ENCODE results near the gene IL16. TPM values are rescaled to one million over a fixed set of nuclear protein-coding genes. Genes with fewer than 3 reads are reported as not detected.
"Not testable (repeated sequence)": the region's sequence is repeated elsewhere in the genome, so short reads cannot be mapped to it uniquely, and the experiment has no call there.

Gene IL16
- total and polyA plus RNA-seq, 4 donors, result 4.3 to 6.6 (median 5.1) TPM

DNA sequence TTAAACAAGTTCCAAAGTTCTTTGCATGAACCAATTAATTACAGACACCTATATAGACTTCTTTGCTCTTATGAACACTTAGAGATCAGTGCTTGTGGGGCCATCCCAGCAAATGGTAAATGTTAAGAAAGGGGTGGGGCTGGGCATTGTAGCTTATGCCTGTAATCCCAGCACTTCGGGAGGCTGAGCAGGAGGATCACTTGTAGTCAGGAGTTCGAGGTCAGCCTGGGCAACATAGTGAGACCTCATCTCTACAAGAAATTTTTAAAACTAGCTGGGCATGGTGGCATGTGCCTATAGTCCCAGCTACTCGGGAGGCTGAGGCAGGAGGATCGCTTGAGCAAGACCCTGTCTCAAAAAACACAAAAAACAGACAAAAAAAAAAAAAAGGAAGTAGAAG is 146.7 kb downstream of the IL16 start:
- whole genome bisulfite sequencing (ENCODE audit: insufficient coverage), result no CpG with 5 or more reads among the region's 4 CpGs
- no peaks in the 10 kb centered on the region for H3K27me3 ChIP-seq (ENCODE audit: control insufficient read depth, insufficient read depth, low read length)
- no peak overlapping the region for H3K27ac ChIP-seq (ENCODE audit: low read depth, low read length)
- H3K4me3 ChIP-seq (ENCODE audit: low read depth, low read length), result no peak overlapping the region
- H3K36me3 ChIP-seq (ENCODE audit: control insufficient read depth, insufficient read depth, low read length), result no peaks in the 10 kb centered on the region
- H3K4me1 ChIP-seq (ENCODE audit: control insufficient read depth, insufficient read depth, low read length), result no peaks in the 10 kb centered on the region
- no peaks in the 10 kb centered on the region for H3K9me3 ChIP-seq (ENCODE audit: control insufficient read depth, insufficient read depth, low read length)
- no peak for DNase-seq (ENCODE audit: low read depth in 4 of 6, low spot score in 6 of 6)

DNA sequence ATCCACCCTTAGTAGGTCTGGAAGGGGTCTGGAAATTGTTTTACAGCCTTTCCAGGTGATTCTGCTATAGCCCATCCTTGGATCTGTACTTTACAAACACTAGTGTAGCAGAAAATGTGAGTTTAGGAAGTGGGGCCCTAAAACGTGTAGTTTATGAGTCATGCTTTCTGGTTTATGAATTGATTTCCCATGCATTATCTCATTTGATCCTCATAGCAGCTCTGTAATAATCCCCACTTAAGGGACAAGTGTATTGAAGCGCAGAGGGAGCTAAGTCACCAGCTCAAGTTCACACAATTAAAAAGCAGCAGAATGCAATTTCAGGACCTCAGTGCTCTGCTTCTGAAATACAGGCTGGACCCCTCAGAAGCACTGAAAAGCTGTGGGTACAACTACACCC is 149.9 kb downstream of the IL16 start:
- no peaks in the 10 kb centered on the region for H3K4me1 ChIP-seq (ENCODE audit: control insufficient read depth, insufficient read depth, low read length)
- H3K36me3 ChIP-seq (ENCODE audit: control insufficient read depth, insufficient read depth, low read length), result no peaks in the 10 kb centered on the region
- no peak for DNase-seq (ENCODE audit: low read depth in 4 of 6, low spot score in 6 of 6)
- no peaks in the 10 kb centered on the region for H3K27me3 ChIP-seq (ENCODE audit: control insufficient read depth, insufficient read depth, low read length)
- H3K9me3 ChIP-seq (ENCODE audit: control insufficient read depth, insufficient read depth, low read length), result no peaks in the 10 kb centered on the region
- WGBS (ENCODE audit: insufficient coverage), result 83% methylated on average over 1 of the region's 2 CpGs
- H3K27ac ChIP-seq (ENCODE audit: low read depth, low read length), result no peak overlapping the region
- H3K4me3 ChIP-seq (ENCODE audit: low read depth, low read length), result no peak overlapping the region

DNA sequence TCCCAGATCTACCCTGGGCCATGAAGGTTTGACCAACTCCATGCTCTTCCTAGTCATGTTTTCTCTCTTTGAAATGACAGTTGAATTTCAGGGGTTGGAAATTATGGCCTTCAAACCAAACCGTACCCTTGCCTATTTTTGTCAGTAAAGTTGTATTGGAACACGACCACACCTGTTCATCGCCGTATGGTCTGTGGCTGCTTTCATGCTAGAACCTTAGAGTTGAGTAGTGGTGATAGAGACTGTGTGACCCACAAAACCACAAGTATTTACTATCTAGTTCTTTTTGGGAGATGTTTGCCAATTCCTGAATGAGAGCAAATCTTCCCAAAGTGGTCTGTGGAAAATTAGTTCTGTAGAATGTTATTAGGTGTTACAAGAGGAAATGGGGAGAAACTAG is 151.2 kb downstream of the IL16 start:
- H3K27me3 ChIP-seq (ENCODE audit: control insufficient read depth, insufficient read depth, low read length), result no peaks in the 10 kb centered on the region
- no peaks in the 10 kb centered on the region for H3K4me1 ChIP-seq (ENCODE audit: control insufficient read depth, insufficient read depth, low read length)
- no peak overlapping the region for H3K27ac ChIP-seq (ENCODE audit: low read depth, low read length)
- no peak overlapping the region for H3K4me3 ChIP-seq (ENCODE audit: low read depth, low read length)
- H3K9me3 ChIP-seq (ENCODE audit: control insufficient read depth, insufficient read depth, low read length), result no peaks in the 10 kb centered on the region
- no peak for DNase-seq (ENCODE audit: low read depth in 4 of 6, low spot score in 6 of 6)
- no peaks in the 10 kb centered on the region for H3K36me3 ChIP-seq (ENCODE audit: control insufficient read depth, insufficient read depth, low read length)
- no CpG with 5 or more reads among the region's 4 CpGs for WGBS (ENCODE audit: insufficient coverage)

DNA sequence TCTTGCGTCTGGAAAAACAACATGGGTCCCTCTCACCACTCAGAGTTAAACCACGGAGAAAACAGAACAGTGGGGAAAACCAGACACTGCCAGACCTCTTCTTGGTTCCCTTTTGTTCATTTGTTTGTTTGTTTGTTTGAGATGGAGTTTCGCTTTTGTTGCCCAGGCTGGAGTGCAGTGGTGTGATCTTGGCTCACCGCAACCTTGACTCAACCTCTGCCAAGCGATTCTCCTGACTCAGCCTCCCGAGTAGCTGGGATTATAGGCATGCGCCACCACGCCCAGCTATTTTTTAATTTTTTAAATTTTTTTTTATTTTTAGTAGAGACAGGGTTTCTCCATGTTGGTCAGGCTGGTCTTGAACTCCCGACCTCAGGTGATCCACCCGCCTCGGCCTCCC is 152.0 kb downstream of the IL16 start:
- not testable (repeated sequence) for H3K36me3 ChIP-seq (ENCODE audit: control insufficient read depth, insufficient read depth, low read length); H3K27ac ChIP-seq (ENCODE audit: low read depth, low read length); H3K4me3 ChIP-seq (ENCODE audit: low read depth, low read length); H3K9me3 ChIP-seq (ENCODE audit: control insufficient read depth, insufficient read depth, low read length); H3K4me1 ChIP-seq (ENCODE audit: control insufficient read depth, insufficient read depth, low read length); DNase-seq (ENCODE audit: low read depth in 4 of 6, low spot score in 6 of 6); H3K27me3 ChIP-seq (ENCODE audit: control insufficient read depth, insufficient read depth, low read length)
- WGBS (ENCODE audit: insufficient coverage), result 60% methylated on average over 1 of the region's 11 CpGs

DNA sequence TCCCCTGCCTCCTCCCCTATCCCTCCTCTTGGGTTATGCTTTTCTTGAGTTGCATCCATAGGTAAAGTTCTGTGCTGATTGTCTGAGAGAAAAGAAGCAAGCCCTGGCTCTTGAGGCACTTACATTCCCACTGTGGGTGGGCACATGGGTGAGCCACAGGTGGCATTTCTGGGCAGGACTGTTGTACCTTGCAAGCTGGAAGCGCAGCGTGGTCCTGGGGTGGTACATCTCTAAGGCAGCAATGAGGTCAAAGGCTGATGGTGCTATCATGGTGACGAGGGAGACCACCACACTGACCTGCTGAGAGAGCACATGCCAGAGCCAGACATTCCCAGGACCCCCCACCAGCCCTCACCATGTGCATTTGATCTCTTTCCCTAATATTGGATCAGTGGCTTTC is 152.6 kb downstream of the IL16 start:
- no peak overlapping the region for H3K27ac ChIP-seq (ENCODE audit: low read depth, low read length)
- 86% methylated on average over 2 of the region's 3 CpGs for WGBS (ENCODE audit: insufficient coverage)

DNA sequence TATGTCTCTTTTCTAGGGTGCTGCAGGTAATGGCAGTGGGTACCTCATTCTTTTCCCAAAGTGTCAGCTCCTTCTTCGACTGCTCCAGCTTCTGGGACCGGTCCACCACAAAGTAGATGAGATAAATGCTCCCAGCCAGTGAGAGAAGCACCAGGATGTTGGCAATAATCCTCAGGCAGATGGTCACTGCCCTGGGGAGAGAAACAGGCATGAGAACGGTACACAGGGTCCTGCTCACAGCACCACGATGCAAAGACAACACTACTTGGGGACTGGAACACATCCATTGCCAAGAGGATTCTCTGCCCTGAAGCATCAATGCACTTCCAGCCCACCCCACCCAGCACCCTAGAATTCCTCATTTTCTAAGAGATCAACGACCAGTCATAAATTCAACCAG is 155.0 kb downstream of the IL16 start:
- 61% methylated on average over 4 of the region's 5 CpGs for WGBS (ENCODE audit: insufficient coverage)
- DNase-seq (ENCODE audit: low read depth in 4 of 6, low spot score in 6 of 6), result no peak

More for the DNA sequence above, 152.6 kb downstream of the IL16 start:
- Histone ChIP-seq H3K4me1 (ENCODE audit: control insufficient read depth, insufficient read depth, low read length) (no peaks in the 10 kb centered on the region), H3K36me3 (ENCODE audit: control insufficient read depth, insufficient read depth, low read length) (no peaks in the 10 kb centered on the region), H3K27me3 (ENCODE audit: control insufficient read depth, insufficient read depth, low read length) (no peaks in the 10 kb centered on the region), H3K4me3 (ENCODE audit: low read depth, low read length) (no peak overlapping the region), H3K9me3 (ENCODE audit: control insufficient read depth, insufficient read depth, low read length) (no peaks in the 10 kb centered on the region)
- DNase-seq (ENCODE audit: low read depth in 4 of 6, low spot score in 6 of 6), result no peak

DNA sequence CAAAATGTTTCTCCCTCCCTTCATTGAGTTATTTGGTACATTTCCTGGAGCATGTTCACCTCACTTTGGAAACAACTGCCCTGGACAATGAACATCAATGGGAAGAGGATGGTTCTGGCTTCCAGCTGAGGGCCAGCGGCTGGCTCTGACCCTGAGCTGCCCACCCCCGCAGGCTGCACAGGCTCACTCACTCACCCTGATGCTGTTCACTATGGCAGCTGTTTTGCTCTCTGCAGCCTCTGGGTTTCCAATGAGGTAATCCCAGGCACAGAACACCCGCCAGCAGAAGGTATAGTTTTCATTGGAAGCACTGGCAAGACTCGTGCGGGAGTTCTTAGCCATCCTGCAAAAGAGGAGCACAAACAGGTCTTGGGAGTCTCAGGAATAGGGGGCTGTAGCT is 159.6 kb downstream of the IL16 start:
- Histone ChIP-seq H3K27ac (ENCODE audit: low read depth, low read length) (no peak overlapping the region), H3K4me3 (ENCODE audit: low read depth, low read length) (no peak overlapping the region), H3K27me3 (ENCODE audit: control insufficient read depth, insufficient read depth, low read length) (no peaks in the 10 kb centered on the region), H3K4me1 (ENCODE audit: control insufficient read depth, insufficient read depth, low read length) (no peaks in the 10 kb centered on the region), H3K36me3 (ENCODE audit: control insufficient read depth, insufficient read depth, low read length) (no peaks in the 10 kb centered on the region), H3K9me3 (ENCODE audit: control insufficient read depth, insufficient read depth, low read length) (no peaks in the 10 kb centered on the region)
- no peak for DNase-seq (ENCODE audit: low read depth in 4 of 6, low spot score in 6 of 6)
- WGBS (ENCODE audit: insufficient coverage), result 54% methylated on average over 5 of the region's 5 CpGs

More for the DNA sequence above, 155.0 kb downstream of the IL16 start:
- no peaks in the 10 kb centered on the region for H3K9me3 ChIP-seq (ENCODE audit: control insufficient read depth, insufficient read depth, low read length)
- no peaks in the 10 kb centered on the region for H3K36me3 ChIP-seq (ENCODE audit: control insufficient read depth, insufficient read depth, low read length)
- no peaks in the 10 kb centered on the region for H3K4me1 ChIP-seq (ENCODE audit: control insufficient read depth, insufficient read depth, low read length)
- H3K4me3 ChIP-seq (ENCODE audit: low read depth, low read length), result no peak overlapping the region
- no peaks in the 10 kb centered on the region for H3K27me3 ChIP-seq (ENCODE audit: control insufficient read depth, insufficient read depth, low read length)
- no peak overlapping the region for H3K27ac ChIP-seq (ENCODE audit: low read depth, low read length)

DNA sequence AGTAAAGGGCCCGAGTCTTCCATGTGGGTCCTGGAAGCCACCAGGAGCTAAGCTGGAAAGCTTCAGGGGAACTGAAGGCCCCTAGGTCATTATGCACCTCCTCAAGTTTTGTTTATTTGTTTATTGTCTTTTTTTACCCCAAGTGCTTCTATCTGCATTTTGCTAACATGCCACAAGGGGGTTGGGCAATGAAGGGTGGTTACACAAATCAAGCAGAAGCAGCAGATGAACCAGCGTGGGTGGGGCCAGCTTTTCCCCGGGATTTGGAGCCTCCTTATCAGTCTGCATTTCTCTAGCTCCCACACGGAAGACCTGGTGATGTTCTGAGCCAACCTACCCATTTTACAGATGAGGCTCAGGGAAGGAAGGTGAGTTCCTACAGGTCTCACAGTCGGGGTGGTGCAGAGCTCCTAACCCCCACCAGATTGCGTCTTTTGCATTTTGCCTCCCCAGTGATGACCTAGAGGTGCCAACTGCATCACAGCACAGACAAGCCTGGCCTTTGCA is 160.6 kb downstream of the IL16 start:
- Histone ChIP-seq H3K36me3 (ENCODE audit: control insufficient read depth, insufficient read depth, low read length) (no peaks in the 10 kb centered on the region), H3K4me1 (ENCODE audit: control insufficient read depth, insufficient read depth, low read length) (no peaks in the 10 kb centered on the region), H3K4me3 (ENCODE audit: low read depth, low read length) (no peak overlapping the region), H3K9me3 (ENCODE audit: control insufficient read depth, insufficient read depth, low read length) (no peaks in the 10 kb centered on the region), H3K27me3 (ENCODE audit: control insufficient read depth, insufficient read depth, low read length) (no peaks in the 10 kb centered on the region), H3K27ac (ENCODE audit: low read depth, low read length) (no peak overlapping the region)
- 94% methylated on average over 2 of the region's 6 CpGs for WGBS (ENCODE audit: insufficient coverage)
- DNase-seq (ENCODE audit: low read depth in 4 of 6, low spot score in 6 of 6), result no peak

DNA sequence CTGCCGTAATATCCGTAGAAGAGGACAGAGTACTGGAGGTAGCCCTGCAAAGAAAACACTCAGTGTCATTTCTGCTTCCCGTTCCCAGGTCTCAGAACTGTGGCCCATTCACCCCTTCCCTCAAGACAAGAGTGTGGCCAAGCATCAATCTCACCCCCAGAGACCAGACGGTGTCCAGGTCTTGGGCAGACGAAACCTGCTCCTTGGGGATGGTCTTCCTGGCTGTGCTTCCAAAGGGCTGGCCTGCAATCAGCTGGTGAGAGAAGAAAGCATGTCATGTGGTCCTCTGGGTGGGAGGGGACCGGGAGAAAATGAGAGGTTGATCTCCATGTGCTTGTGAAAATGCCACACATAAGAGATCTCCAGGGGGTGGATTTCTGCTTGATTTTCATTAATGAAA is 161.6 kb downstream of the IL16 start:
- H3K36me3 ChIP-seq (ENCODE audit: control insufficient read depth, insufficient read depth, low read length), result no peaks in the 10 kb centered on the region
- no peak overlapping the region for H3K4me3 ChIP-seq (ENCODE audit: low read depth, low read length)
- DNase-seq (ENCODE audit: low read depth in 4 of 6, low spot score in 6 of 6), result no peak
- 82% methylated on average over 6 of the region's 6 CpGs for WGBS (ENCODE audit: insufficient coverage)
- no peaks in the 10 kb centered on the region for H3K9me3 ChIP-seq (ENCODE audit: control insufficient read depth, insufficient read depth, low read length)
- H3K4me1 ChIP-seq (ENCODE audit: control insufficient read depth, insufficient read depth, low read length), result no peaks in the 10 kb centered on the region
- H3K27ac ChIP-seq (ENCODE audit: low read depth, low read length), result no peak overlapping the region
- H3K27me3 ChIP-seq (ENCODE audit: control insufficient read depth, insufficient read depth, low read length), result no peaks in the 10 kb centered on the region

DNA sequence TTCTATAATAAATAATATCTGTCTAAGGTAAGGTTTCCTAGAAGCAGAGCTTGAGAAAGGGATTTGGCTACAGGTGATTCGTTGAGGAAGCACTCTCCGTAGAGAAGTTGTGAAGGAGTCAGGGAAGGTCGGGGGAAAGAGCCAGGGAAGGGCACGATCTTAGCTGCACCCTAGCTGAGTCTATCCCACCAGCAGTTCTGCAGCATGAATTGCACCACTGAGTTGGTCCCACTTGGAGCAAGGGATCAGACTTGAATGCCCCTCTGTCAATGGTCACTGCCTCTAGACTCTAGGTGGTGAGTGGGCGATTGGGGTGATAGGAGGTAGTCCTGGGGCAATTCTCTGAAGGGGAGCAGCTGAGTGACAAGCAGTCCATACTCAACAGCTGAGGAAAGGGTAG is 163.8 kb downstream of the IL16 start:
- WGBS (ENCODE audit: insufficient coverage), result 90% methylated on average over 5 of the region's 5 CpGs
- H3K27ac ChIP-seq (ENCODE audit: low read depth, low read length), result no peak overlapping the region
- H3K36me3 ChIP-seq (ENCODE audit: control insufficient read depth, insufficient read depth, low read length), result no peaks in the 10 kb centered on the region
- no peak for DNase-seq (ENCODE audit: low read depth in 4 of 6, low spot score in 6 of 6)
- no peaks in the 10 kb centered on the region for H3K27me3 ChIP-seq (ENCODE audit: control insufficient read depth, insufficient read depth, low read length)
- no peaks in the 10 kb centered on the region for H3K9me3 ChIP-seq (ENCODE audit: control insufficient read depth, insufficient read depth, low read length)
- no peak overlapping the region for H3K4me3 ChIP-seq (ENCODE audit: low read depth, low read length)
- H3K4me1 ChIP-seq (ENCODE audit: control insufficient read depth, insufficient read depth, low read length), result no peaks in the 10 kb centered on the region
